HG03066 (cell line): ENCODE results near the gene ZFYVE28.

Experiments used
- ATAC-seq: cut with Tn5 transposase; IDR thresholded peaks from one replicate; pipeline ENCODE4 v1.9.1; 2021; ENCODE audit warnings: low read depth; ENCODE audit not compliant: unreplicated experiment

The ZFYVE28 gene

DNA sequence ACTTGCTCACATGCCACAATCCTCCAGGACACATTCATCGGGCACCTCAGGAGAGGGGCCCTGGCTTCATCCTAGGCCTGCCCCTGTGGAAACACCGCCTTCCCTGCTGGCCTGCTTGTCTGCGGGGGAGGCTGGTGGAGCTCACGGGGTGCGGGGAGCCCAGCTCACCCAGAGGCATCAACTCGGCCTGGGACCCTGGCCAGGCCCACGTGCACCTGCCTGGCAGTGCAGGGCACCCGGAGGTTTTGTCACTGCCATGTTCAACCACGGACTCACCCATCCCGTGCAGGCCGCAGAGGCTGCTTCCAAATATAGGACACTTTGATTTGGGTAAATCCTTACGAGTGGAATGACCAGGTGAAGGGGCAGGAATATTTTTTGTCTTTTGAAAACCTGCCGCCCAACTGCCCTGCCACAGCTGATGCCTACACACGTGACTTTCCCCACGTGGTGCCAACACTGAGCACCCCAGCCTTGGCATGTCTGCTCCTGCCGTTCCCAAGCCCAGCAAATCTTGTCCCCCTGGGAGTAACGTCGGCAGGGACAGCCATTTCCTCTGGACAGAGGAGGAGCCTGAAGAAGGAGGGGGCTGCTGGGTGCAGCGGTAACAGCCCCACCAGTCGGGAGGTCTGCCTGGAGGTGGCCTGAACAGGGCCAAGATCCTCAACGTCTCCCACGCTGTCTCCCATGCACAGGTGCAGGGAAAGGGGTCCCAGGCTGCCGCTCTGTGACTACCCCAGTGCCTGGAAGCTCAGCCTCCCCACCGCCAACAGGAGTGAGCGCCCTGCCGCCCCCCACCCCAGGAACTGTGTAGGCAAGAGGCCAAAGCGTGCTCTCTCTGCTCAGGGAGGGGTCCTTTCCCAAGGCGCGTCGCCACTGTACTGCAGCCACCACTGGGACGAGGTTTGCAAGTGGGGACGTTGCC, 165.0 kb downstream of the ZFYVE28 start:
- ATAC-seq, result no peak

DNA sequence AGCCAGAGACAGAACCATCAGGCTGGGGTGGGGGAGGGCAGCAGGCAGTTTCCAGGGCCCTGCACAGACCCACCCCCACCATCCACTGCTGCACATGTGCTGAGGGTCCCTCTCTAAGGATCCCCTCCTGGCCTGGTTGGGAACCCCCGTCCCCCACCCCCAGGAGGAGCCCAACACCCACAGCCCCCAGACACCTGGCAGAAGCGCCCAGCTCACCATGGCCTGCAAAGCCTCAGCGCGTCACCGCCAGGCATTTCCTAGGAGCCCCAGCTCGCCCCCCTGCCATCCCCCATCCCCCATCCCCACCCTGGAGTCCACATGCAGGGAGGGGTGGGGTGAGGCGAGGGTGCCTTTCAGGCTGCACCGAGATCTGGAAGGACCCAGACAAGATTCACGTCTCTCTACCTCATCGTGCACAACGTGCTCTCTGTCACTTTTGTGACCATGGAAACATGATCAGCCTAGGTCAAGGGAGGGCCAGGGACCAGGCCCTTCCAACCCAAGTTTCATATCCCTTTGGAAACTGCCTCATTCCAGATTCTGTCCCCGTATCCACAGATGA, 165.8 kb downstream of the ZFYVE28 start:
- no peak for ATAC-seq

DNA sequence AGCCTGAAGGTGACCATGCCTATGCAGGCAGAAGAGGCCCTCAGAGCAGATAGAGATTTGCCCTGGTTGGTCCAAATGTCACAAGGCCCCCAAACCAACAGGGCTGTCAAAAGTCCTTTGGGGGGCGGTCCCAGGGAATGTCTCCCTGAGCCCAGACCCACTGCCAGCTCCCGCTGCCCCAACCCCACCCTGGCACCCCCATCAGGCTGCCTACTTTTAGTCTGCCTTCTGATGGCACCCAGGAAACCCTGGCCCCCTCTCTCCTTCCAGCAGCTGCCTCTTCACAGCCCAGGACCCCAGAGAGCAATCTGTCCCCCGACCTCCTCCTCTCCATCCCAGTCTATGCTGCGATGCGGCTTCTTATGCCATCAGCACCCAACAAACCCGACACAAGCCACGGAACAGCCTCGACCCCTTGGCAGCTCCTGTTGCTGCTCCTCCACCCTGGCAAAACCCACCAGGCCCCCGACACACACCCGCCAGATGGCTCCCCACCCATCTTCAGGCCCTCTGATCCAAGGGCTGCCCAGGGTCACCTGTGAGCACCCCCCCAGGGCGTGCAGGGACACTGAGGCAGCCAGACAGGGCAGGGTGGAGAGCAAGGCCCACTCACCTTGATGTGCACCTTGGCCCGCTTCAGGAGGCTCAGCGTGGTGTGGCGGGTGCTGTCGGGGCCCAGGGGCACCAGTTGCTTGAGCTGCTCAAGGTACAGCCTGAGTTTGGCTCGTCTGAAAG, 166.5 kb downstream of the ZFYVE28 start:
- no peak for ATAC-seq

DNA sequence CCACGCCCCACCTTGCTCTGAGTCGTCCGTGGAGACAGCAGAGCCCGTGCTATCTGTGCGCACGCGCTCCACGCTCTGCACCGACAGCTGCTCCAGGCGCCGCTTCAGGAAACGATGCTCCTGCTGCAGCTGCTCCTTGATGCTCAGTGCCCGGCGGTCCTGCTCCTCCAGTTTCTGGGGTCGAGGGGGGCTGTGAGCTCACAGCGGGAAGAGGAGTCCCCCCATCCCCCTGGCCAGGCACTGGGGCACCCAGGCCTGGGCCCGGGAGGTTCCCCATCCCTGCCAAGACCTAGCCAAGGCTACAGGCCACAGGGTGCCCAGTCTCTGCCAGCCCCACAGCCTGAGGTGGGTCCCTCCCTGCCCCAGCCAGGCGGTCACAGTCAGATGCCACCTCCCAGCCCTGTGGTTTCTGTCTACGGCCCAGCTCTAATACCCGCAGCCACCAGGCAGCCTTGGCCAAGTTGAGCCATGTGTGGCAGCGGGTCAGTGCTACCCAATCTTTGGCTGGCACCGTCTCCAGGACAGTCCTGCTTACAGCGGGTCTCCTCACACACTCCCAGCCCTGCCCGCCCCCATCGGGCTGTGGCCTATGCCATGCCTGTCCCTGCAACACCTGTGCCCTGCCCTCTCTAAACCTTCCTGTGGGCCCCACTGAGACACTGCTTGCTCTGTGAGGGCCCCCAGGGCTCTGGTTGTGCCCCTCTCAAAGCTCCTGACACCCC, 167.2 kb downstream of the ZFYVE28 start:
- ATAC-seq, result no peak

DNA sequence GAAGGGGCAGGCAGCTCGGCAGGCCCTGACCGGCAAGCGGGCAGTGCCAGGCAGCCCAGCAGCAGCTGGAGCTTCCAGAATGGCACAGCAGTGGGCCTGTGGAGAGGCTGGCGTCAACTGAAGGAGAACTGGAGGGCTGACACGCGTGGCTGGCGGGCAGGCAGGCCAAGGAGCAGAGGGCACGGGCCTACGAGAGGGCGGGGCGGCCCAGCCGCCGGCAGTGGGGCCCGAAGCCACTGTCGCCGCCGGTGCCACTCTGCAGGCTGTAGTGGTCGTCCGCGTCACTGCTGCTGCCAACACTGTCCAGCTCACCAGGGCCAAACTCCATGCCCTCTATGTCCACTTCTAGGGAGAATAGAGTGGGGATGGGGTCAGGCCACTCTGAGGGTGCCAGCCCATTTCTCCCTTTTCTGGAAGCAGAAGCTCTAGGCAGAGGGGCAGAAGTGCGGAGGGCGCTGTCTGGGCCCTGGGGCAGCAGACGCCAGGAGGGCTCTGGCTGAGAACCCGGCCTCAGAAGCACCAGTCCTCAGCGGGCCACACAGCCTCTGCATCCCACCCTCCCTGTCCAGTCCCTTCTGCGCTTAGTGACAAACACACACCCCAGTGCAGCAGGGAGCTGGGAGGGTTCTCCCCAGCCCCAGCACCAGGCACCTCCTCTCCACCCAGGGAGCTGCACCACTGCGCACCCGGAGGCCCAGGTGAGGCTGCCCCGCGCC, 167.9 kb downstream of the ZFYVE28 start:
- ATAC-seq, result no peak

DNA sequence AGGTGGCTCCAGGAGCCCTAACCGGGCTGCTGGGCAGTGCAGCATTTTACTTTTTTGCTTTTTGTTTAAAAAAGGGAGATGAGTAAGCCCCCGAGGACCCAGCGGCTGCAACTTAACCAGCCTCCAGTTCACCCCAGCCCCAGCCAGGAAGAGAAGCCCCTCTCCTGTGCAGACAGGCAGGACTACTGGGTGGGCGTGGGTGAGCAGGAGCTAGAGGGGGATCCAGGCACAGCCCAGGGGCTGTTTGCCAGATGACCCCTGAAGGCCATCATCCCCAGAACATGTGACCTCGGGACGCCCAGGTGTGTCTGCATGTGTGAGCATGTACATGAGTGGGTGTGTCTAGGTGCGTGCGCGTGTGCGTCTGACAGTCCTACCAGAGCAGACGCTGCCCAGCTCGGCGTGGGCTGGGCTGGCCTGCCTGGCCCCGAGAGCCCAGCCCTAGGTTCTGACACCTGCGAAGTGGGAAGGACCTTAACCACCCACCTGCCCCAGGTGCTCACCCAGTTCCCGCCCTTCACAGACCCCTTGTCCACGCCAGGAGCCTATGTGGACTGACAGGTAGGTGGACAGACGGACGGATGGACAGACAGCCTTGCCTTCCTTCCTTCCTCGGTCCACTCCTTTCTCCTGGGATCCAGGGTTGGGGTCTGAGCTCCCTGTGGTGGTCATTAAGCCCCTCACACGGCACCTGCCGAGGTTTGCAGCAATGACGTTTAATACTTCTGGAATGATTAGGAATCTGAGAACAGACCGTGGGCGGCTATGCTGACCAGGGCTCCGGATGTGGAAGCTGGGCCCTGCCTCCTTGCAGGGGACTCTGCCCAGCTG, 168.7 kb downstream of the ZFYVE28 start:
- ATAC-seq, result no peak

DNA sequence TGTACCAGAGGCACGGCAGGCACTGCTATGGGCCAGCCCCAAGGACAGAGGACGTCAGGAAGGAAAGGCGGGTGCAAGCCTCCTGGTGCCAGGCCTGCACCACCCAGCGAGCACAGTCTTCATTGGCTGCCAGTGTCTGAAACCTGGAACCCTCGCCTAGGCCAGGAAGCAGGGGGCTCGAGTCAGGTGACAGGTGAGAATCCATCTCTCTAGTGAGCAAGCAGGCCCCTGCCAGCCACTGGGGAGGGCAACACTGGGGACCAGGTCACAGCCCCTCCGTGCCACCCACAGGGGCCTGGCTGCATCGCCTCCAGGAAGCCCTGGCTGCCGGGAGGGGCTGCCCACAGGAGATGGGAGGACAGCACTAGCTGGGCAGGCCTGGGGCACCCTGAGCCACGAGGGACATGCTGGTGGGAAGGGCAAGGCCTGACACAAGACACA, 169.6 kb downstream of the ZFYVE28 start:
- ATAC-seq, result no peak

DNA sequence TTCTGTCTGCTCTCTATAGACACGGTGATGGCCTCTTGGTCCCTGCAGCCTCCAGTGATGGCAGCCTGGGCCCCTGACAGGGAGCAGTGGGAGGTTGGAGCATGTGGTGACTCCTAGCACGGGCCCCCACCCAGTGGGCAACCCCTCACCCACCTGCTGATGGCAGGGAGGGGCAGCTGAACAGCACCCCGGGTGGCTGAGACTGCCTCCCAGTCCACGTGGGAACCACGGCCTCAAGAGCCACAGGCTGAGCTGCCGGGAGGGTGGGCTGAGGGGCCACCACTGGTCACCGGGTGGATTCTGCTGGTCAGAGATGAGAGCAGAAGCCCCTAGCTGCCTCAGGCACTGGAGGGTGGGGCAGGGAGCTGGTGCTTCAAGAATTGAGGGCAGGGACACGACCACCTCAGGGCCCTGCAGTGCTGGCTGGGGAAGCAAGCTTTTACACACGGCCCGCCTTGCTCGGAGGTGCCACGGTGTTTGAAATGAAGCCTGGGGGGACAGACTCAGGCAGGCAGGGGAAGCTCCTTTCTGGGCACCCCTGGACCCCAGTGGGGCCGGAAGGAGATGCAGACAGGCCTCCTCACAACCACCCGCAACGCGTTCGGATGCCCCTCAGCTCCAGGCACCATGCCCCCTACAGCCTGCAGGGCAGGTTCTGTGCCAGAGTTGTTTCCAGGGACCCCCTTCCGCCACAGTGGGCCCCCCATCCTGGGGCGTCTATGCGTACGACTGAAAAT, 170.2 kb downstream of the ZFYVE28 start:
- ATAC-seq, result no peak

DNA sequence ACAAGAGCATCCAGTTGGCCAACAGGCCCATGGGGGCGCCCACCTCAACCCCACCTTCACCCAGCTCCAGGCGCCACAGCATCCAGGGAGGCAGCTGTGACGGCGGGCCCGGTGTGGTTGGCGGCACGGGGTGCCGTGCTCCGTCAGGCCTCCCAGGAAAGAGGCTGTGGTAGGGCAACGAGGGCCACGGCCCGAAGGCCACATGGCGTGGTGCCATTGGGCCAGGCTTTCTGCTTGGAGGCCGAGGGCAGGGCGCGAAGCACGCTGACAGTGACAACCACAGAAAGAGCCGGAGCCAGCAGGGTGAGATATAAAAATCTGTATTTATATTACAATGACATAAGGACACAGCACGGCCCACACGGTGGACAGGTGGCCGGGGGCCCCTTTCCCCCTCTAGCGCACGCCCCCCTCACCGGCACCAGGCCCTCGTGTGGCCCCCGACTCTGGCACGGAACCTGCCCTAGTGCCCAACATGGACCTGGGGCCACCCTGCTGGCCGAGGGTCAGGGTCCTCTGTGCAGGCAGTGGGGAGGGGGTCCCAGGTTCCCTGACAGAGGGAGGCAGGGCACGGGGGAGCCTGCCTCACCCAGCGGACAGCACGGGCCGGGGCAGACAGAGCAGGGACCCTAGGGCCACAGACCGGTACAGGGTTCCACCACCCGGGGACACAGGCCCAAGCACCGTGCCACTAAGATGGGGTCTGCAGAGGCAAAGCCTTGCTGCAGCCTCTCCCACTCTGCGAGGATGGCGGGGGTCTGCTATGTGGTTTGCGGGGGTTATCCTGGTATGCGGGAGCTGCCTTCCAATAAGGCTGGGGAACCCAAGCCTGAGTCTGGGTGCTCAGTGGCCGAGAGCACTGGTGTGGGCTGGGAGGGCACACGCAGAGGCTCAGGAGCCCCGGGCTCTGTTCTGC, 171.1 kb downstream of the ZFYVE28 start:
- ATAC-seq, result no peak

DNA sequence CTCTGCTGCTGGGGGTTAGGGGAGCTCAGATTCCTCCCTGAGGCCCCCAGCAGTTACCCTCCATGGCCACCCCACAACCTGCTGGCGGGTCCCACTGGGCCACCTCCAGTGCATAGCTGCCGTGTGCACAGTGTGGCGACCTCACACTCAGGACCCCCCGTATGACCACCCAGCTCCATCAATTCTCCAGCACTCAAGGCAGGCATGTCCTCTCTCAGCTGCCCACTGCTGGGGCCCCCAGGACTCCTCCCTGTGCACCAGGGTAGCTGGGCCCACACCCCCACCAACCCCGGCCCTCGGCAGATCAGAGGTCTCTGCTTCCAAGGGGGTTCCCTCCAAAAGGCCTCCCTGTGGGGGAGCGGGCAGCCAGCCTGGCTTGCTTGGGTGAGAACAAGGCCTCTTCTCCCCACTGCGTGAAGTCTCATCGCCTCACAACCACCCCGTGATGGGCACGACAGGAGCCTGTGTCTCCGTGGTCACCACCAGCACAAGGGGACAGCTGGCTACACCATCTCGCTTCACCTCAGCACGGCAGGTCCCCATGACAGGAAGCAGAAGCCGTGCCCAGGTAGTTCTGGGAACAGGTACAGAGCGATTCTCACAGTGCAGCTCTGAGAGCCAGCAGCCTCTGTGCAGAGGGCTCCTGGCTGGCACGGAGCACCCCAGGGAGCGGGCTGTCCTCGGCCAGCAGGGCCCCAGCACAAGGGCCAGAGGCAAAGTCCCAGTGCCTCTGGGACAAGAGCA, 171.9 kb downstream of the ZFYVE28 start:
- ATAC-seq, result no peak

DNA sequence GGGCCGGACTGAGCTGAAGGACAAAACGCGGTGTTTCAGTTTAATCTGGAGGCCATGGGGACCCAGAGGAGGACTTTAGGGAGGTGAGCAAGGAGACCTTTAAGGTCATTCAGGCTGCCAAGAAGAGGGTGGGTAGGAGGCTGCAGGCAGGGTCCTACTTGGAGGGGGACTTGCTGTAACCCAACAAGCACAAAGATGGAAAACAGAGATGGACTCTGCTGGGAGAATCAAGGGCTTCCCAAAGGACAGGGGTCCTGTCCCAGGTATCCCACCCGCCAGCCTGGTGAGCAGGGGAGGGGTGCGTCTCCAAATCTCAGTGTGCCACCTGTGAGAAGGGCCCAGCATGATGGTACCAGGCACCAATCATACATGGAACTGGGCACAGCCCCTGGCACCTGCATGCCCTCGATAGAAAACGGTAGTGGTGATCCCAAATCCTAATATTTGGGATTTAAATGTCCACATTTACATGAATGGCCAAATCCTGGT, 172.6 kb downstream of the ZFYVE28 start:
- no peak for ATAC-seq

DNA sequence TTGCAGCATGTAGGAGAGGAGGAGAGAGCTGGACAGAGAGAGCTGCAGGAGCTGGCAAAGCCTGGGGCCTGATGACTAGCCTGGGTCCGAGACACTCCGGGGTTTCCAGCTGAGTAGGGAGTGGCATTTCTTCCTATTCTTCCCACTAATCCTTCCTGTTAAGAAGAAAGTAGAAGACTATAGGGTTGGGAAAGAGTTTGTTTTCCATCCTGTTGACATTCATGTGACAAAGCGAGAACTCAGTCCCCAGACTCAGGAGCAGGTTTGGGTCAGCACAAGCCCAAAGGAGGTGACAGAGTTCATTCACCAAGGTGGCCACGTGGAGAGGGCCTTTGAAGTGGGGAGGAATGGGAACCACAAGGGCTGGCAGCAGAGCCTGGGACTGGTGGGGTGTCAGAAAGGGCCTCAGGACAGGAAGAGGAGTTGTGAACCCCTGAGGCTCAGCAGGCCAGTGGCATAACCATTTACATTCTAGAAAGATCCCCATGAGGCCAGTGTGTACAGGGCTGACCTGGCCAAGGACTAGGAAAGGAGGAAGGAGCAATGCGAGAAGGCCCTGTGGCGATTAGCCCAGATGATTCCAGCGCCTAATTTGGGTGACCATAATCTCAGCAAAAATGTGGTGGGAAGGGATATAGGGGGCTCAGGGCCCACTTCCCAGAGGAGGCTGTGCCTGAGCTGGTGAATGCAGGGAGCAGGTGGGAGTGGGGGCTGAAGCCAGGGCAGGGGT, 173.2 kb downstream of the ZFYVE28 start:
- no peak for ATAC-seq

DNA sequence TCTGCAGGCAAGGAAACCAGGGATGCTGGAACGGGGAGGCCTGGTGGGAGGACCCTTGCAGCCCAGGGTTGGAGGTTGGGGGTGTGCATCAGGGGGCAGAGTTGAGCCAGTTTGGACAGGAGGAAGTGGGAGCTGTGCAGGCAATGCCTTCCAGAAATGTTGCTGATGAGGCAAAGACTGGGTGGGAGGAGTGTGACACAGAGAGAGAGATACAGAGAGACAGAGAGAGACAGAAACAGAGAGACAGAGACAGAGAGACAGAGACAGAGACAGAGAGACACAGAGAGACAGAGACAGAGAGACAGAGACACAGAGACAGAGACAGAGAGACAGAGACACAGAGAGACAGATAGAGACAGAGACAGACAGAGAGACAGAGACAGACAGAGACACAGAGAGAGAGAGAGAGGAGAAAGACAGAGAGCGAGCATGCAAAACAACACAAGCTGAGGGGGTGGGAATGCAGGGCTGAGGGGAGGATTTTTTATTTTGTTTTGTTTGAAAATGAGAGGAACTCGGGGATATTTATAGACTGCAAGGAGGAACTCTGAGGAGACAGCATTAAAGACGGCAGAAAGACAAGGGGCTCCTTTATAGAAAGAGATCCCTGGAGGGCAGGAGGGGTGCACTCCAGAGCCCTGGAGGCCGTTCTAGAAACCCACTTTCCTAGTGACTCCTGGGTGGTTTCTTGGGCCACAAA, 174.6 kb downstream of the ZFYVE28 start:
- no peak for ATAC-seq

DNA sequence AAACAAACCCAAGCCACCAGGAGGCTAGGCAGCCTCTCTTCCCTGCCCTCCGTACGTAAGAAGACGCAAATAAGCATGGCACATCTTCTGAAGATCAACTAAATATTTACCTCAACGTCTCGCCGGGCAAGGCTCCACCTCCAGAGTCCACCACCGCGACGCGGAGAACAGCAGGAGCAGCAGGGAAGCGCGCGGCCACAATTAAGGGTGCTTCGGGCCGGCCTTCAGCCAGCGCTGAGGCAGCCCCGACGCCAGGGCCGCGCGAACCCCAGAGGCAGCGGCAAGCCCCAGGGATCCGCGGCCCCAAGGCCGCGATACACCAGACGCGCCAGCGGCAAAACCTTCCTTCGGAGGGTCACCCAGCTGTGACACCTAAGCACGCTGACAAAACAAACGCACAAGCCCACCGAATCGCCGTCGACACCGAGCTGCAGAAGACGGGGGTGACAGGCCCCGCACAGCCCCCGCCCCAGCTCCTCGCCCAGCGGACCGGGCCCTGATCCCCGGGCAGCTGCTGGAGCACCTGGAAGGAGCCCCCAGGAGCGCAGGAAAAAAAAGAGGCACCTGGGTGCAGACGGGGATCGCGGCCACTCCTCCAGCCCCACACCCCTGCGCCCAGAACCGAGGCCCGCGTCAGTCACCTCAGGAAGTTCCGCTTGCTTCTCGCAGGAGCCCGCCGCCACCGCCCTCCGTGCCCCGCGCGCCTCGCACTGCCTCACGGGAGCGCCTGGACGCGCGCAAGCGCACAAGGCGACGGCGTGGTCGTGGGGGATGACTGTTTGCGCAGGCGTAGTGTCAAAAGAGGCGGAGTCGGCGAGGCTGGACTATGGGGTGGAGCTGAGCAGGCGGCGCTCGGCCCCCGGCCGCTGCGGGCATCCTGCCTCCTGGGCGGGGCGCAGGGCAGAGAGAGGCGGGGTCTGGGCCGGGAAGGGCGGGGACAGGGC, 176.8 kb downstream of the ZFYVE28 start, which contains the start of the genes HAUS3 and POLN:
TSS of gene HAUS3 (minus strand) at position 712 of the 944 bp plus-strand sequence. CDS start 1,175 bp downstream, outside the sequence.
TSS of gene POLN (minus strand) at position 712 of the 944 bp plus-strand sequence. CDS start 12,890 bp downstream, outside the sequence.
- ATAC-seq, result peak; percentile 86
